MV-4-11 (cell line): ENCODE results near the gene ZDHHC9.

Experiments
- DNase-seq: peaks from one replicate; lab custom pipeline; 2025; lab: John Stamatoyannopoulos, UW

ZDHHC9 gene

GRCh38 chrX:129818123-129818522 lies 25.6 kb downstream of the ZDHHC9 start:
- no peak for DNase-seq

- DNase-seq = no peak
Measured at GRCh38 chrX:129813662-129814368, 29.9 kb downstream of the ZDHHC9 start.

- peak; percentile 66 for DNase-seq
Measured at GRCh38 chrX:129808829-129809796, 34.6 kb downstream of the ZDHHC9 start.

GRCh38 chrX:129808158-129808828 lies 35.4 kb downstream of the ZDHHC9 start:
- peak; percentile 61 for DNase-seq

- DNase-seq = no peak
Measured at GRCh38 chrX:129804806-129805205, 38.9 kb downstream of the ZDHHC9 start.

- DNase-seq = no peak
Measured at GRCh38 chrX:129802863-129803262, 40.8 kb downstream of the ZDHHC9 start.

- no peak for DNase-seq
Measured at GRCh38 chrX:129800186-129800585, 43.5 kb downstream of the ZDHHC9 start.

- peak; percentile 17 for DNase-seq
Measured at GRCh38 chrX:129798888-129799287, 44.8 kb downstream of the ZDHHC9 start.

- DNase-seq = no peak
Measured at GRCh38 chrX:129798456-129798855, 45.2 kb downstream of the ZDHHC9 start.

GRCh38 chrX:129797251-129797906 lies 46.3 kb downstream of the ZDHHC9 start:
- DNase-seq = no peak

- DNase-seq = no peak
Measured at GRCh38 chrX:129795584-129795983, 48.1 kb downstream of the ZDHHC9 start.

GRCh38 chrX:129793604-129794191 lies 50.0 kb downstream of the ZDHHC9 start:
- DNase-seq = no peak

- DNase-seq = no peak
Measured at GRCh38 chrX:129792586-129793291, 50.9 kb downstream of the ZDHHC9 start.

GRCh38 chrX:129791961-129792570 lies 51.6 kb downstream of the ZDHHC9 start:
- DNase-seq = no peak

GRCh38 chrX:129791336-129791735 lies 52.4 kb downstream of the ZDHHC9 start:
- no peak for DNase-seq

GRCh38 chrX:129790808-129791207 lies 52.9 kb downstream of the ZDHHC9 start:
- peak; percentile 9 for DNase-seq

- no peak for DNase-seq
Measured at GRCh38 chrX:129790146-129790545, 53.5 kb downstream of the ZDHHC9 start.

- DNase-seq = no peak
Measured at GRCh38 chrX:129788527-129788926, 55.2 kb downstream of the ZDHHC9 start.

- no peak for DNase-seq
Measured at GRCh38 chrX:129787336-129788055, 56.2 kb downstream of the ZDHHC9 start.

- peak; percentile 84 for DNase-seq
Measured at GRCh38 chrX:129786210-129786651, 57.5 kb downstream of the ZDHHC9 start.
